Esophagus (tissue), 2 donors: ENCODE data around the gene MPHOSPH10. TPM values are rescaled to one million over a fixed set of nuclear protein-coding genes. Genes with fewer than 3 reads are reported as not detected.
A peak's percentile ranks its signal among the peaks of the same experiment; 100 is the strongest.
"Not testable (repeated sequence)": the region's sequence is repeated elsewhere in the genome, so short reads cannot be mapped to it uniquely, and the experiment has no call there.

ENCODE experiments used
- H3K27ac ChIP-seq, 2 donors: one replicate each; pipeline ENCODE4 v1.5.1; 2013; ENCODE audit warnings: low read depth in 2 of 2, mild to moderate bottlenecking in 2 of 2, inconsistent platforms in 1 of 2, low read length in 1 of 2, moderate library complexity in 1 of 2
- H3K27me3 ChIP-seq, 2 donors: one replicate each; pipeline ENCODE4 v1.6.1; 2013; ENCODE audit warnings: low read length in 2 of 2, control low read depth in 1 of 2, mild to moderate bottlenecking in 1 of 2; ENCODE audit not compliant: insufficient read depth in 2 of 2, control insufficient read depth in 1 of 2
- H3K36me3 ChIP-seq, 2 donors: one replicate each; pipeline ENCODE4 v1.6.1; 2013; ENCODE audit warnings: low read length in 1 of 2; ENCODE audit not compliant: control insufficient read depth in 2 of 2, insufficient read depth in 2 of 2
- H3K4me1 ChIP-seq, 2 donors: one replicate each; pipeline ENCODE4 v1.6.1; 2013; ENCODE audit warnings: low read length in 1 of 2; ENCODE audit not compliant: control insufficient read depth in 2 of 2, insufficient read depth in 2 of 2
- H3K4me3 ChIP-seq, 2 donors: one replicate each; pipeline ENCODE4 v1.5.1; 2013; ENCODE audit warnings: low read length in 2 of 2, mild to moderate bottlenecking in 2 of 2, low read depth in 1 of 2, moderate library complexity in 1 of 2
- H3K9me3 ChIP-seq, 2 donors: one replicate each; pipeline ENCODE4 v1.6.1; 2013; ENCODE audit warnings: mild to moderate bottlenecking in 2 of 2, low read depth in 1 of 2, low read length in 1 of 2, moderate library complexity in 1 of 2; ENCODE audit not compliant: control insufficient read depth in 2 of 2, insufficient read depth in 1 of 2
- WGBS, 2 donors: extraction: QIAGEN DNeasy Blood & Tissue Kit; methylation state at CpG; one replicate each; pipeline ENCODE4 v1.1.7; 2013; 5-methylcytosine and 5-hydroxymethylcytosine counted together
- polyA plus RNA-seq, 2 donors: library from polyadenylated mRNA; stranded (reverse); fragments of 200-250 nt; gene quantifications; one replicate each; pipeline ENCODE4 v1.2.3, GENCODE V29; 2013
- donor health status: healthy with polysubstance abuse.
- donor health status: Bipolar disorder and iron deficiency.

Gene MPHOSPH10, protein sequence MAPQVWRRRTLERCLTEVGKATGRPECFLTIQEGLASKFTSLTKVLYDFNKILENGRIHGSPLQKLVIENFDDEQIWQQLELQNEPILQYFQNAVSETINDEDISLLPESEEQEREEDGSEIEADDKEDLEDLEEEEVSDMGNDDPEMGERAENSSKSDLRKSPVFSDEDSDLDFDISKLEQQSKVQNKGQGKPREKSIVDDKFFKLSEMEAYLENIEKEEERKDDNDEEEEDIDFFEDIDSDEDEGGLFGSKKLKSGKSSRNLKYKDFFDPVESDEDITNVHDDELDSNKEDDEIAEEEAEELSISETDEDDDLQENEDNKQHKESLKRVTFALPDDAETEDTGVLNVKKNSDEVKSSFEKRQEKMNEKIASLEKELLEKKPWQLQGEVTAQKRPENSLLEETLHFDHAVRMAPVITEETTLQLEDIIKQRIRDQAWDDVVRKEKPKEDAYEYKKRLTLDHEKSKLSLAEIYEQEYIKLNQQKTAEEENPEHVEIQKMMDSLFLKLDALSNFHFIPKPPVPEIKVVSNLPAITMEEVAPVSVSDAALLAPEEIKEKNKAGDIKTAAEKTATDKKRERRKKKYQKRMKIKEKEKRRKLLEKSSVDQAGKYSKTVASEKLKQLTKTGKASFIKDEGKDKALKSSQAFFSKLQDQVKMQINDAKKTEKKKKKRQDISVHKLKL
- 10 to 100 TPM; 29.3 to 40.5 TPM for polyA plus RNA-seq

DNA sequence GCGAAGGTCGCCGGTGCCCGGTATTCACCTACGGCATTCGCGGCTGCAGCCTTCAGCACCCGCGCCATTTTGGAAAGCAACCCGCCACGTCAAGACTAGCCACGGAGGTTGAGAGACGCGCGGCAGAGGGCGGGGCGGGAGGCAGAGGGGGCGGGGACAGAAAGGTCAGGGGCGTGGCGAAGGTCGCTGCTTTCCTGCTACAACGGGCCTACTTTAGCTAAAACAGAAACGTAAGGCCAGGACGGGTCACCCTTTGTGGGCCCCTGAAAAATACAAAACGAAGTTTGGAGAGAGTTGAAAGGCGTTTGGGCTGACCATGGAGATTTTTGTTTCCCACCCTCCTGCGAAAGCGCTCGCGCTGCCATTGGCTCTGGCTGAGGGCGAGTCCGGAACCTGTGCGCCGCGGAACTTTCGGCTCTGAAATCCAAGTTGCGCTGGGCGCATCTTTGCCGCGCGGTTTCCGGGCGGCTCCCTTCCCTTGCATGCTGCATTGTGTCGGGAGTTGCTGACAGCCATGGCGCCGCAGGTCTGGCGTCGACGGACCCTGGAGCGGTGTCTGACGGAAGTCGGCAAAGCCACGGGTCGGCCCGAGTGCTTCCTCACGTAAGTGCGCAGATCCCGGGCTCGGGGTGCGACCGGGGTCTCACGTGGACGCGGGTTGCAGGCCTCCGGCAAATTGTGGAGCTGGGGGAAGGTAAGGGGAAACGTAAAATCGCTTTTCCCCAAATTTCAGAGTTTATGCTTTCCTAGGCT lies at the start of gene MPHOSPH10, which contains the start of gene MCEE:
Gene MPHOSPH10 (plus strand): TSS at position 483 of the 753 bp plus-strand sequence. CDS start 32 bp downstream, at position 515.
Gene MCEE (minus strand): TSS at position 78 of the 753 bp plus-strand sequence. CDS start 10 bp downstream, at position 68.
- peaks cover 0 to 3% of the 10 kb centered on the region in 2 donors for H3K4me1 ChIP-seq
- peak within 1 kb of the TSS; percentile 78 to 97 for H3K4me3 ChIP-seq
- no peaks in the 10 kb centered on the region for H3K9me3 ChIP-seq
- H3K36me3 ChIP-seq: no peaks in the 10 kb centered on the region
- no peaks in the 10 kb centered on the region for H3K27me3 ChIP-seq
- WGBS, 2 donors: 0 to 1% methylated on average over 66 to 67 of the region's 67 CpGs
- H3K27ac ChIP-seq: peak within 1 kb of the TSS; percentile 97 to 99

GRCh38 chr2:71082402-71083252 lies 47.8 kb upstream of the MPHOSPH10 start:
- Histone ChIP-seq H3K4me1 (no peaks in the 10 kb centered on the region), H3K36me3 (peaks cover 4 to 10% of the 10 kb centered on the region in 2 donors), H3K9me3 (no peaks in the 10 kb centered on the region), H3K27ac (no peak overlapping the region), H3K27me3 (no peaks in the 10 kb centered on the region), H3K4me3 (no peak overlapping the region)
- WGBS, 2 donors: 75 to 81% methylated on average over 5 of the region's 5 CpGs

DNA sequence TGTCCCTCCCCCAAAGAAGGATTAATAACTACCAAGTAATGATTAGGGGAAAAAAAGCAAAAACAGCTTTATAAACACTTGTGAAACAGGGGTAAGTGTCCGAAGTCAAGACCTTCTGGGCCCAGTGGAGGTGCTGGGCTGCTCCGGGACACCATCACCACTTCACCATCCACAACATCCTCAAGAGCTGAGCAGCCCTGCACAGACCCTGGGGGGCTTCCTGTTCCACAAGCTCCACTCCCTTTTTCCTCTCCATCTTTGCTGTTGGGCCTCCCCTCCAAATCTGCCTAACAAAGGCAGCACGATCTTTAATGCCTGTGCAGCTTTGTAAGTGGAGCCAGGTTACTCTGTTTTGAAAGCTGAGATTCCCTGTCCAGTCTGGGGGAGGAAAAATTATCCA lies 47.1 kb upstream of the MPHOSPH10 start:
- H3K36me3 ChIP-seq, H3K27ac ChIP-seq, H3K27me3 ChIP-seq, H3K4me1 ChIP-seq, H3K9me3 ChIP-seq, H3K4me3 ChIP-seq: not testable (repeated sequence)
- whole genome bisulfite sequencing, 2 donors: no CpG with 5 or more reads among the region's 3 CpGs

- 66 to 72% methylated on average over 10 of the region's 13 CpGs for WGBS, 2 donors
- H3K9me3 ChIP-seq, H3K4me1 ChIP-seq, H3K27ac ChIP-seq, H3K36me3 ChIP-seq, H3K4me3 ChIP-seq, H3K27me3 ChIP-seq: not testable (repeated sequence)
These were observed 46.6 kb upstream of the MPHOSPH10 start for GRCh38 chr2:71083752-71084312.

DNA sequence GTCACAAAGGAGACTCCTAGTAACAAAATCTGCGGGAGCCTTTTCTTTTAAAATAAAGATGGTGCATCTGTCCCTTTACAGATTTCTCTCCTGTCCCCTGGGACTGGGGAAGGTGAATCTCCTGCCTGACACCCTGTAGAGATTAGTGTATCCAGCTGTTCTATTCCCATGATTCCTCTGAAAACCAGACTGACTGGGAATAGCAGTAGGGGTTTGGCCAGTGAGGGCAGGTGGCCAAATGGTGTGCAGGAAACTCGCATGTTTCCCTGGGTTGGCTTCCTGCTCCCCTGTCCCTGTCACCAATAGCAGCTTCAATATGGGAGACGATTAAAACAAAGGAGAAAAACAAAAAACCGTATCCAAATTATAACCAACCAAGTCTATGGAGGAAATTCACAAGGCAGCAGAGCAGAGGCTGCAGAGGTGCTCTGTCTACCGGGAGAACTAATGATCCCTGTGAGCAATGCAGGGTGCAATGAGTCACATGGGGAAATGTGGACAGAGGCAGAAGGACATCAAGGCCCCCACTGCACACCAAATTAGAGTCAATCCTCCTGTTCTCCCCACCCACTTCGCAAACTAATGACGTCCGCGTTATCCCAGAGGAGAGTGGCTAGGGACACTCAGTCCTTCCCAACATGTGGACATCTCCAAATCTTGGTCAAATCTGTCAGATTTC lies 45.0 kb upstream of the MPHOSPH10 start:
- H3K27me3 ChIP-seq, H3K9me3 ChIP-seq, H3K4me3 ChIP-seq, H3K4me1 ChIP-seq, H3K36me3 ChIP-seq: not testable (repeated sequence)
- 63 to 64% methylated on average over 9 of the region's 9 CpGs for WGBS, 2 donors
- peak overlapping the region in 1 of 2 donors; percentile 68 for H3K27ac ChIP-seq

DNA sequence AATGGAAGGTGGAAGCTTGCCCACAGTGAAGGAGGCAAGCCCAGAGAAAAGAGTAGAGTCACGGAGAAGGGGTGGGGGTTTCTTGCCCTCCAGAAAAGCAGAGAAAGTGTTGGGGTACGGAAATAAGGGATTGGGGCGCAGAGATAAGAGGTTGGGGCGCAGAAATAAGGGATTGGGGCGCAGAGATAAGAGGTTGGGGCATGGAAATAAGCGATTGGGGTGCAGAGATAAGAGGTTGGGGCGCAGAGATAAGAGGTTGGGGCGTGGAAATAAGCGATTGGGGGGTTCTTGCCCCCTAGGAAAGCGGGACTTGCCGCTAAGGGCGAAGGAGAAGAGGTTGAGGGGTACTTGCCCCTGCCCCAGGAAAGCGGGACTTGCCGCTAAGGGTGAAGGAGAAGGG lies 41.0 kb upstream of the MPHOSPH10 start:
- not testable (repeated sequence) for H3K27me3 ChIP-seq, H3K9me3 ChIP-seq, H3K4me3 ChIP-seq, H3K27ac ChIP-seq, H3K36me3 ChIP-seq, H3K4me1 ChIP-seq
- 83 to 89% methylated on average over 14 of the region's 14 CpGs for WGBS, 2 donors

DNA sequence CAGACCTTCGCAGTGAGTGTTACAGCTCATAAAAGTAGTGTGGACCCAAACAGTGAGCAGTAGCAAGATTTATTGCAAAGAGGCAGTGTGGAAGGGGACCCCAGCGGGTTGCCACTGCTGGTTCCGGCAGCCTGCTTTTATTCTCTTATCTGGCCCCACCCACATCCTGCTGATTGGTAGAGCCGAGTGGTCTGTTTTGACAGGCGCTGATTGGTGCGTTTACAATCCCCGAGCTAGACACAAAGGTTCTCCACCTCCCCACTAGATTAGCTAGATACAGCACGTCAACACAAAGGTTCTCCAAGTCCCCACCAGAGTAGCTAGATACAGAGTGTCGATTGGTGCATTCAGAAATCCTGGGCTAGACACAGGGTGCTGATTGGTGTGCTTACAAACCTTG lies 38.6 kb upstream of the MPHOSPH10 start:
- WGBS, 2 donors: 85% methylated on average over 9 of the region's 9 CpGs
- not testable (repeated sequence) for H3K27me3 ChIP-seq, H3K27ac ChIP-seq, H3K4me3 ChIP-seq, H3K9me3 ChIP-seq, H3K36me3 ChIP-seq, H3K4me1 ChIP-seq

- 94 to 95% methylated on average over 33 of the region's 33 CpGs for WGBS, 2 donors
- not testable (repeated sequence) for H3K36me3 ChIP-seq, H3K4me3 ChIP-seq, H3K4me1 ChIP-seq, H3K27me3 ChIP-seq, H3K27ac ChIP-seq, H3K9me3 ChIP-seq
These were observed 37.8 kb upstream of the MPHOSPH10 start for GRCh38 chr2:71092491-71093260.
